ENCODE data around the gene MTHFD1.
"Not testable (repeated sequence)": the region's sequence is repeated elsewhere in the genome, so short reads cannot be mapped to it uniquely, and the experiment has no call there.

MTHFD1 gene

GRCh38 chr14:64387782-64388532, at the start of gene MTHFD1:
TSS of gene MTHFD1 (plus strand) at chr14:64388353. CDS start at chr14:64388428, 75 bp downstream.
- peak; percentile 97 for DNase-seq

DNA sequence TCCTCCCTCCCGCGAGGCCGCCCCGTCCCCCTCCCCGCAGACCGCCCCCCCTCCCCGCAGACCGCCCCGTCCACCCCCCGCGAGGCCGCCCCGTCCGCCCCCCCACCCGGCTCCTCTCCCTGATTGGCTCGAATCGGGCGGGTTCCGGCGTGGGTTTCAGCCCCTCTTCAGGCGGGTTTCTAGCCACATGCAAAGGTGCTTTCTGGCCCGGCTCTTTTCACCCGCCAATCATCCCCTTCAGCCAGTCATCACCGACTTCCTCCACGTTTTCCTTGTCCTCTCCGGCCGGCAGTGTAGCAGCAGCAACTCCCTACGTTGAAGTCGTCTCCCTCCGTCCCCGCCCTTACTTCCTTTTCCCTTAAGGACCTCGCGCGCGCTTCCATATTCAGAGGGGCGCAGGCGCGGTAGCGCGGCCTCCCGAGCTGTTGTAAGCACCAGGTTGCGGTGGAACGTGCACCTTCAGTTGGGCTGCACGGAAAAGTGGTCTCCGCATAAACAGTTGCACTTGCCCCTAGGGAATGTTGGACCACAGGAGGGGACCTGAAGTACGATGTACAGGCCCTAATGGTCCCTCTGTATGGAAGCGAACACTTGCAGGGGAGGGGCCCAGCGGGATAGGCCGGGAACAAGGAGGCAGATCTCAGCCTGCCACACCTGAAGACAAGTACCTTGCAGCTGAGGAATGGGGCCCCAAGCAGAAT, 49.4 kb upstream of the MTHFD1 start:
- peak; percentile 91 for DNase-seq

- DNase-seq, result no peak
Measured at GRCh38 chr14:64340560-64341196, 47.5 kb upstream of the MTHFD1 start.

GRCh38 chr14:64347748-64348147, 40.4 kb upstream of the MTHFD1 start:
- no peak for DNase-seq

- DNase-seq, result no peak
Measured at GRCh38 chr14:64349741-64350490, 38.2 kb upstream of the MTHFD1 start.

DNA sequence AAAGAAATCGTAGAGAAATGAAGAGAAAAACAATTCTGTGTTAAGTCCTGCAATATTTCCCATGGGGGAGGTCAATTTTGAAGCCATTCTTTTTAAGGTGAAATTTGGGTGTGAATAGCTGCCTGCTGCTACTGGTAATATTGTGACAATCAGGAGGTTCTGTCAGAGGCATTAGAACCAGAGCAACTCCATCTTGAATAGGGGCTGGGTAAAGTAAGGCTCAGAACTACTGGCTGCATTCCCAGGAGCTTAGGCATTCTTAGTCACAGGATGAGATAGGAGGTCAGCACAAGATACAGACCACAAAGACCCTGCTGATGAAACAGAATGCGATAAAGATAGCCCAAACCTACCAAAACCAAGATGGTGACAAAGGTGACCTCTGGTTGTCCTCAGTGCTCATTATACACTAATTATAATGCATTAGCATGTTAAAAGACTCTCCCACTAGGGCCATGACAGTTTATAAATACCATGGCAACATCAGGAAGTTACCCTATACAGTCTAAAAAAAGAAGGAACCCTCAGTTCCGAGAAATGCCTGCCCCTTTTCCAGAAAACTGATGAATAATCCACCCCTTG, 24.8 kb upstream of the MTHFD1 start:
- no peak for DNase-seq

DNA sequence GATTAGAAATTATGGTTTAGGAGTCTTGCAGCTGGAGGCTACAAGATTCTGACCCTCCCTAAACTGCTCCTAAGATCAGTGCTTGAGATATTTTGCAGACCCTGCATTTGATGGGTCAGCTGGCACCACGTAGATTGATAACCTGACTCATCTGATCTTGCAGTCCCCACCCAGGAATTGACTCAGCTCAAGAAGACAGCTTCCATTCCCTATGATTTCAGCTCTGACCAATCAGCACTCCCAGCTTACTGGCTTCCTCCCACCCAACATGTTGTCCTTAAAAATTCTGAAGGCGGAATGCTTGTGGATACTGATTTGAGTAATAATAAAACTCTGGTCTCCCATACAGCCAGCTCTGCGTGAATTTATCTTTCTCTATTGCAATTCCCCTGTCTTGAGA, 23.2 kb upstream of the MTHFD1 start:
- DNase-seq, result no peak

DNA sequence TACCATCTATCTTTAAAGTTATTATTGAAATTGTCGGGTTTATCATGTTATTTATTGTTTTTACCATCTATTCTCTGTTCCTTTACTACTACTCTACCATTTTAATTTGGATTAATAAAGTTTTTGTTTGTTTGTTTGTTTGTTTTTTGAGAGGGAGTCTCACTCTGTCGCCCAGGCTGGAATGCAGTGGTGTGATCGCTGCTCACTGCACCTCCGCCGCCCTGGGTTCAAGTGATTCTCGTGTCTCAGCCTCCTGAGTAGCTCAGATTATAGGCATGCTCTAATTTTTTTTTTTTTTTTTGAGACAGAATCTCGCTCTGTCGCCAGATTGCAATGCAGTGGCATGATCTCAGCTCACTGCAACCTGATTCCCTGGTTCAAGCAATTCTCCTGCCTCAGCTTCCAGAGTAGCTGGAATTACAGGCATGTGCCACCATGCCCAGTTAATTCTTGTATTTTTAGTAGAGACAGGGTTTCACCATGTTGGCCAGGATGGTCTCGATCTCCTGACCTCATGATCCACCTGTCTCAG, 22.7 kb upstream of the MTHFD1 start:
- not testable (repeated sequence) for DNase-seq

GRCh38 chr14:64369201-64369600, 19.0 kb upstream of the MTHFD1 start:
- no peak for DNase-seq

DNA sequence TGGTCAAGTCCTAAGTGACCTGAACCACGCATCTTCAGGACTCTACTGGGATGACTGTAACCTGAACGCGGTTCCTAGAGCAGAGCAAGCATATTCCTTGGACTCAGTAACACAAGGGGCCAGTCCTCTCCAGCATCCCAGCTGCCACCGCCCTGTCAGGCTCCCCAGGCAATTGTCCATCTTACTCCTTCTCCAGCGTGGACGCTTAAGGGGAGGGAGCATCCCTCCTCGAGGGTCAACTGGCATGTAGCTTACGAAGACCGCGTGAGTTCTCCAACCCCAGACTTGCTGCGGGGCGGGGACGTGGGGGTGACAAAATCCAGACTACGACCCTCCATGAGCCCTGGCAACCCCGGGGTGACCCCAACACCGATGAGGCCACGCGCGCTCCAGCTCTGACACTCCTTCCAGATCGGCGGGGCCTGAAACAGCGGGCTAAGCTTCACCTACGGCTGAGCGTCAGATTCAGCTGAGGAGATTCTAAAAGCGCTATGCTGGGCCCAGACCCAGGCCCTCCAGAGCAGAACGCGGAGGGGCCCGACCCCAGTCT, 846 bp upstream of the MTHFD1 start:
- DNase-seq, result no peak

GRCh38 chr14:64388533-64389285, 556 bp downstream of the MTHFD1 start:
- no peak for DNase-seq

GRCh38 chr14:64391113-64391725, 3.1 kb downstream of the MTHFD1 start:
- DNase-seq, result no peak

GRCh38 chr14:64391986-64392385, 3.8 kb downstream of the MTHFD1 start:
- DNase-seq, result no peak

DNA sequence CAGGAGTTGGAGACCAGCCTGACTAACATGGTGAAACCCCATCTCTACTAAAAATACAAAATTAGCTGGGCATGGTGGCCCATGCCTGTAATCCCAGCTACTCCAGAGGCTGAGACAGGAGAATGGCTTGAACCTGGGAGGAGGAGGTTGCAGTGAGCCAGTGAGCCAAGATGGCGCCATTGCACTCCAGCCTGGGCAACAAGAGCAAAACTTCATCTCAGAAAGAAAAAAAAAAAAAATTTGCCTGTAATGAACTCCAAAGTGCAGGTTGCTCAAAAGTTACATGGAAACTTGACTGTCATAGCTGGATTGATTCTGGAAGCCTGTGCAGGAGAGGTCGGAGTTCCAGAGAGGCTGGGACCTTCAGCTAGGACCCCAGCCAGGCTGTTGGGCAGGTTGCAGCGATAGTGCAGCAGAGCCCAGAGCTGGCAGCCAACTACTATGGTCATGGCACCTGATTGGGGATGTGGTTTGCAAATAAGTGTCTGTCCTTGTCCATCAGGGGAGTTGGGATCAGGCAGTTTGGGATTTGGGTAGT, 5.1 kb downstream of the MTHFD1 start:
- not testable (repeated sequence) for DNase-seq

DNA sequence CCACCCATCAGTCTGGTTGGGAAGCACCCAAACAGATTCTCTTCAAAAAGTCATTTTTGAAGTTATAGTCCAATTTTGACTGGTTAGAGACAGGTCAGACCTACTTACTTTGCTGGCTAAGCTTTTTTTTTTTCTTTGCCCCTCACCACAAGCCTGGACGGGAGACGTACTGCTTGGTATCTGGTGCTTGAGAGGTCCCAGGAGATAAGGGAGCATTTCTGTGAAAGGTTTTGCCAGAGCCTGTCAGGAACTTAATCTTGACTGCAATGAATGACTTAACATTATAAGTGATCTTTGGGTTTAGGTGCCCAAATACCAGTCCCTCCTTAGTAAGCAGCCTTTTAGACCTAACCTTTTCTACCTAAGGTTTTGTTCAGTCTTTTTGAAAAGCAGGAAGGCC, 6.3 kb downstream of the MTHFD1 start:
- DNase-seq, result no peak

GRCh38 chr14:64394977-64395633, 7.0 kb downstream of the MTHFD1 start:
- no peak for DNase-seq

DNA sequence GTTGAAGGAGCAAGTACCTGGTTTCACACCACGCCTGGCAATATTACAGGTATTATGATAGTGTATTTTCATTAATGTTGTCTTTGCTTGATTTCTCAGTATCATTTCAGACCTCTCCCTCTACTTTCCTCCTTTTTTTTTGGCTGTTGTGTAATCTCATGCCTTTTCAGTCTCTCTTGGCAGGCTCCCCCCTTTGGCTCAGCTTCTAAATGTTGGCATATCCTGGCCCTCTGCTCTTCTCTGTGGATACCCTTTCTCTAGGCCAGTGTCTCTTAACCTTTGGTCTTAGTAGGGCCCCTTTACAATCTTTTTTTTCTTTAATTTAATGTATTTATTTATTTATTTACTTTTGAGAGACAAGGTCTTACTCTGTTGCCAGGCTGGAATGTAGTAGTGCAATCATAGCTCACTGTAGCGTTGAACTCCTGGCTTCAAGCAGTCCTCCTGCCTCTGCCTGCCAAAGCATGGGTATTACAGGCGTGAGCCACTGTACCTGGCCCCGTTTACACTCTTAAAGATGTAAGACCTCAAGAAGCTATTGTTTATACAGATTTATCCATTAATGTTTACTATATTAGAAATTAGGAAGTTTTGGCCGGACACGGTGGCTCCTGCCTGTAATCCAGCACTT, 12.8 kb downstream of the MTHFD1 start:
- DNase-seq, result no peak

- DNase-seq, result no peak
Measured at GRCh38 chr14:64401949-64402348, 13.8 kb downstream of the MTHFD1 start.

- no peak for DNase-seq
Measured at GRCh38 chr14:64405295-64405694, 17.1 kb downstream of the MTHFD1 start.

GRCh38 chr14:64407329-64407728, 19.2 kb downstream of the MTHFD1 start:
- no peak for DNase-seq

All from stimulated activated CD8-positive, alpha-beta memory T cell treated with anti-CD3 and anti-CD28 coated beads, Interleukin-4, amount 100 ng/mL, for 48 hours (primary cell).